Measurements from ENCODE around the gene NFKBIE.

DNA sequence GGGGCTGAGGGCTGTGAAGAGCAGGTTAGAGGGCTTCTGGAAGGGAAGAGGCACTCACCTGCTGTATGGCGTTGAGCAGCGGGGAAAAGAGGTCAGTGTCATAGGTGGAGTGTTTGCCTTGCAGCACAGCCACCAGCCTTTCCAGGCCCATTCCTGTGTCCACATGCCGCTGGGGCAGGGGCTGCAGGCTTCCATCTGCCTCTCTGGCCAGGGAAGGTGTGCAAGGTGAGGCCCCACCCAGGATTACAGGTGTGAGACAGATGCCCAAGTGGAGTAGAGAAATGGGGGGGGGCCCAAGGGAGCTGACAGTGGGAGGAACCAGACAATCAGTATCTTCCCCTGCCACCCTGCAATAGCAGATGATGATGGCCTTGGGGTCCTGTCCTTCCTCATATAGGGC is 44.9 kb upstream of the NFKBIE start:
- TF ChIP-seq, protein P1, sequence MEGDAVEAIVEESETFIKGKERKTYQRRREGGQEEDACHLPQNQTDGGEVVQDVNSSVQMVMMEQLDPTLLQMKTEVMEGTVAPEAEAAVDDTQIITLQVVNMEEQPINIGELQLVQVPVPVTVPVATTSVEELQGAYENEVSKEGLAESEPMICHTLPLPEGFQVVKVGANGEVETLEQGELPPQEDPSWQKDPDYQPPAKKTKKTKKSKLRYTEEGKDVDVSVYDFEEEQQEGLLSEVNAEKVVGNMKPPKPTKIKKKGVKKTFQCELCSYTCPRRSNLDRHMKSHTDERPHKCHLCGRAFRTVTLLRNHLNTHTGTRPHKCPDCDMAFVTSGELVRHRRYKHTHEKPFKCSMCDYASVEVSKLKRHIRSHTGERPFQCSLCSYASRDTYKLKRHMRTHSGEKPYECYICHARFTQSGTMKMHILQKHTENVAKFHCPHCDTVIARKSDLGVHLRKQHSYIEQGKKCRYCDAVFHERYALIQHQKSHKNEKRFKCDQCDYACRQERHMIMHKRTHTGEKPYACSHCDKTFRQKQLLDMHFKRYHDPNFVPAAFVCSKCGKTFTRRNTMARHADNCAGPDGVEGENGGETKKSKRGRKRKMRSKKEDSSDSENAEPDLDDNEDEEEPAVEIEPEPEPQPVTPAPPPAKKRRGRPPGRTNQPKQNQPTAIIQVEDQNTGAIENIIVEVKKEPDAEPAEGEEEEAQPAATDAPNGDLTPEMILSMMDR (IDR thresholded peaks at IDR 0.05; ENCODE audit: insufficient read depth, low read length), result no peak
- no peak for TF ChIP-seq GABPA (IDR thresholded peaks at IDR 0.05; ENCODE audit: low read depth)

Data from HL-60 (cell line).